ENCODE data around the gene CCDC117. TPM values are rescaled to one million over a fixed set of nuclear protein-coding genes. Genes with fewer than 3 reads are reported as not detected.
A peak's percentile ranks its signal among the peaks of the same experiment; 100 is the strongest.

Gene CCDC117
- total RNA-seq, 1 experiment from 2014 or later, result 40.0 TPM

GRCh38 chr22:28813772-28814518 is 41.5 kb downstream of the CCDC117 start:
- H3K18ac ChIP-seq (ENCODE audit: insufficient read length, low read depth, low read length), result no peak overlapping the region
- no peak overlapping the region for H2BK20ac ChIP-seq (ENCODE audit: low read depth, low read length, poor library complexity, severe bottlenecking)
- no peak for DNase-seq
- no peak overlapping the region for H2BK12ac ChIP-seq (ENCODE audit: insufficient read length, low read depth, low read length)
- H3K27me3 Mint-ChIP-seq (ENCODE audit: low read depth), result no peaks in the 10 kb centered on the region
- no peak overlapping the region for H3K56ac ChIP-seq (ENCODE audit: insufficient read length, low read depth, low read length)
- no peaks in the 10 kb centered on the region for H3K79me2 ChIP-seq (ENCODE audit: insufficient read depth, low read length)
- no peak overlapping the region for H2AFZ ChIP-seq (ENCODE audit: low read length)
- H3K79me1 ChIP-seq (ENCODE audit: insufficient read depth, low read depth, low read length, poor library complexity, severe bottlenecking), result no peaks in the 10 kb centered on the region
- H3K9me3 ChIP-seq (ENCODE audit: control insufficient read depth, low read depth, low read length), result no peaks in the 10 kb centered on the region
- no peak overlapping the region for H4K8ac ChIP-seq (replicated peaks; ENCODE audit: insufficient read length, low read depth, low read length)
- no peak overlapping the region for H3K23ac ChIP-seq (ENCODE audit: insufficient read length, low read depth, low read length)
- peaks cover 0 to 4% (median under 1%) of the 10 kb centered on the region in 3 experiments; a peak in 3 of 7 replicates for H3K36me3 Mint-ChIP-seq (ENCODE audit: insufficient read depth in 1 of 3, low read depth in 3 of 3)
- H3K9me3 Mint-ChIP-seq, result no peaks in the 10 kb centered on the region
- no peak overlapping the region for H3T11ph ChIP-seq (ENCODE audit: low read length)
- H3K4ac ChIP-seq (ENCODE audit: low read depth, low read length), result no peak overlapping the region
- no peak overlapping the region for H3K4me3 Mint-ChIP-seq
- no peak overlapping the region for H2AK5ac ChIP-seq (ENCODE audit: insufficient read length, low read length)
- H2BK15ac ChIP-seq (ENCODE audit: low read depth, low read length), result no peak overlapping the region
- no peak overlapping the region for H3K14ac ChIP-seq (ENCODE audit: insufficient read depth, low read length)
- no peak overlapping the region for H4K91ac ChIP-seq (ENCODE audit: insufficient read length, low read depth, low read length)
- H3K9ac ChIP-seq (ENCODE audit: extremely low read depth, insufficient read length, low read length), result no peak overlapping the region
- H2BK120ac ChIP-seq (ENCODE audit: low read depth, low read length, poor library complexity, severe bottlenecking), result no peak overlapping the region
- no peaks in the 10 kb centered on the region for H3K27me3 ChIP-seq (ENCODE audit: insufficient read depth, low read length)
- H3K23me2 ChIP-seq (ENCODE audit: insufficient read length, low read depth, low read length, poor library complexity, severe bottlenecking), result no peaks in the 10 kb centered on the region
- no peak overlapping the region for H4K5ac ChIP-seq (ENCODE audit: insufficient read length, low read depth, low read length)
- H3K27ac Mint-ChIP-seq, result peak overlapping the region in 1 of 3 experiments; percentile 43; a peak in 1 of 7 replicates
- H3K27ac ChIP-seq (ENCODE audit: insufficient read length, low read depth, low read length), result no peak overlapping the region
- TF ChIP-seq CTCF (conservative IDR thresholded peaks at IDR 0.05), result no peak
- no peaks in the 10 kb centered on the region for H4K20me1 ChIP-seq (ENCODE audit: control insufficient read depth, insufficient read depth, insufficient read length)
- WGBS (ENCODE audit: extremely low coverage, insufficient read length, low lambda C conversion rate), result no CpG with 5 or more reads among the region's 2 CpGs
- H2BK5ac ChIP-seq (ENCODE audit: insufficient read length, low read length), result no peak overlapping the region
- peaks cover 8 to 9% of the 10 kb centered on the region in 2 experiments for H3K4me1 Mint-ChIP-seq
- no peak overlapping the region for H3K4me2 ChIP-seq (ENCODE audit: insufficient read depth, insufficient read length, low read length)
- H3K4me1 ChIP-seq (ENCODE audit: insufficient read depth, low read length), result peaks cover 7% of the 10 kb centered on the region; the same call in 1 of the 2 replicates

Data from H9 (cell line).